GM21786 (cell line): ENCODE results near the gene TRIM14.
"Not testable (repeated sequence)": the region's sequence is repeated elsewhere in the genome, so short reads cannot be mapped to it uniquely, and the experiment has no call there.

Experiments used
- ATAC-seq: cut with Tn5 transposase; IDR thresholded peaks from one replicate; pipeline ENCODE4 v1.9.1; 2021; ENCODE audit not compliant: unreplicated experiment

Gene TRIM14

DNA sequence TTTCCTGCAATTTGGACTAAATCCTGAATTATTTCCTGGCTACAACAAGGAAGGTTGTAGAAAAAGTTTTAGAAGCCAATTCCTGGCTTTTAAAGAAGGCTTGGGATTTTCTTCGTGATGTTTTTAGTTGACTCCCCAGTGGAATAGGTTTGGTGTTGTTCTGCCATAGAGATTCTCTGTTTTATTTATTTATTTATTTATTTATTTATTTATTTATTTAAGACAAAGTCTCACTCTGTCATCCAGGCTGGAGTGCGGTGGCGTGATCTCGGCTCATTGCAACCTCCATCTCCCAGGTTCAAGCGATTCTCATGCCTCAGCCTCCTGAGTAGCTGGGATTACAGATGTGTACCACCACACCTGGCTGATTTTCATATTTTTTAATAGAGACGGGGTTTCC, 1.9 kb downstream of the TRIM14 start:
- not testable (repeated sequence) for ATAC-seq

DNA sequence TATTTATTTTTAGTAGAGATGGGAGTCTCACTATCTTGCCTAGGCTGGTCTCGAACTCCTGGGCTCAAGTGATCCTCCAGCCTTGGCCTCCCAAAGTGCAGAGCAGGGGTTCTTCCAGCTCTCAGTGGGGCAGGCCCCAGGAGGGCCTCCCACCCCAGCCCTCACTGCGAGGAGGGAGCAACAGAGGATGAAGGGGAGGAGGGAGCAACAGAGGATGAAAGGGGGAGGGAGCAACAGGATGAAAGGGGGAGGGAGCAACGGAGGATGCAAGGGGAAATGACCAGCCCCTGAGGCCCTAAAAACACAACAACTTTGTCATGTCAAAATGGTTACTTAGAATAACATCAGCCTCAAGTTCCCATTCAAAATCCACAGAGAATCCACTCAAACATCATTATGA, 10.0 kb downstream of the TRIM14 start:
- ATAC-seq = no peak

DNA sequence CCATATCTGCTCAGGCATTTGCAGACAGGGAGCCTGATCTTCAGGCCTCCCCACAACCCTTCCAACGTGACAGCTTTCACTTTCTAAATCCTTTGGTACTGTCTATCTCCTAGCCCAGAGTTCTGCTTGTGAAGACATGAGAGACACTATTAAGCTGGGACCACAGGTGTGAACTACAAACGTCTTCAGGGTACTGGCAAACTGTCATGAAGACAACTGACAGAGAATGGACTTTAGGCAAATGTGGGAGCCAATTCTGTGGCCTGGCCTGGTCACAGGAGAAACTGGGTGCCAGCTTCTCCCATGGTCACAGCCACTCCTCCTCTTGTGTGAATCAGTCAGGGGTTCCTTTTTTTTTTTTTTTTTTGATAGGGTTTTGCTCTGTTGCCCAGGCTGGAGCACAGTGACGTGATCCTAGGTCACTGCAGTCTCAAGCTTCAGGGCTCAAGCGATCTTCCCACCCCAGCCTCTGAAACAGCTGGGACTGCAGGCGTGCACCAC, 10.4 kb downstream of the TRIM14 start:
- ATAC-seq = peak; percentile 80

DNA sequence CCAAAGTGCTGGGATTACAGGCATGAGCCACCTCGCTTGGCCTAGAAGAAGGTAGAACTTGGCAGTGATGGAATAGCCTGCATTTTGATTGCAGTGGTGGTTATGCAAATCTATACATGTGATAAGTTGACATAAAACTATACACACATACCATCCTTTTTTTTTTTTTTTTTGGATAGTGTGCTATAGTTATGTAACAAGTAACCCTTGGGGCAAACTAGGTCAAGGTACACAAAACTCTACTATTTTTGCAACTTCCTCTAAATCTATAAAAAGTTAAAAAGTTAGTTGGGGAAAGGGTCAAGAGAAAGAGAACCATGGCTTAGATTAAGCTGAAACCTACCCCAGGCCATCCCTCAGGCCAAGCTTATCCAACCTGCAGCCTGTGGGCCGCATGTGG, 11.1 kb downstream of the TRIM14 start:
- no peak for ATAC-seq

DNA sequence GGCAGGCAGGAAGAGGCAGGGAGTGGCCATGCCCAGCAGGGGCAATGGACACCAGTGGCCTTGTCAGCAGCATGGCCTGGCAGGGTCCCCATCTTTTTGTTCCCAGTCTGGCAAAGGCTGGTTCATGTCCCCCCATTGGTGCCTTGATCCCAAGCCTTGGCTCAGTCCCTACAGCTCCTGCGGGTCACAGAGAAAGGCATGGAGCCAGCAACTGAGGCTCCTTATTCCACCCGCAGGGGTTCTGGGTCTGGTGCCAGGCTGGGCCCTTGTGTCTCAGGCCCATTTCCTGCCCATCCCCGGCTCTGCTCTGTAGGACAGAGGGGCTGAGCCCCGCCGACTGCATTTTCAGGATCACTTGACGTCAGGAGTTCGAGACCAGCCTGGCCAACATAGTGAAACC, 14.0 kb downstream of the TRIM14 start:
- no peak for ATAC-seq

DNA sequence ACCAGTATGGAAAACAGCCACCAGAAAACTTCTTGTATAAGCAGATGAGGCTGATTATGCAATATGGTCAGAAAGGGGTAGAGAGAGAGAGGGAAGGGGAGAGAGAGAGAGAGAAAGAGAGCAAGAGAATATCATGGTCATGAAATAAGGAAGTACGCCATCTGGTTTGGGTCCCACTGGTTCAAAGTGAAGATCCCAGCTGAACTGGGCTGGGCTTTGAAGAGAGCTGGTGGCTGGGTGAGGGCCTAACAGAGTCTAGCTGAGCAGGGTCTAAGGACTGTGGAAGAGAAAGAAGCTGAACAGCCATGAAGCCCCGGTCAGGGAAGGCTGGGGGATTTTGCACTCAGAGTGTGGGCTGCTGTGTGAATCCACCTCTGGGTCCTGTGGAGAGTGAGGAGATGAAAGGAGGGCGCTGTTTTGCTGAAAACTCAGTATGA, 14.6 kb downstream of the TRIM14 start:
- no peak for ATAC-seq

GRCh38 chr9:98101868-98102273, 17.2 kb downstream of the TRIM14 start:
- peak; percentile 97 for ATAC-seq

- ATAC-seq = no peak
Observed at GRCh38 chr9:98101416-98101815, 17.6 kb downstream of the TRIM14 start.

DNA sequence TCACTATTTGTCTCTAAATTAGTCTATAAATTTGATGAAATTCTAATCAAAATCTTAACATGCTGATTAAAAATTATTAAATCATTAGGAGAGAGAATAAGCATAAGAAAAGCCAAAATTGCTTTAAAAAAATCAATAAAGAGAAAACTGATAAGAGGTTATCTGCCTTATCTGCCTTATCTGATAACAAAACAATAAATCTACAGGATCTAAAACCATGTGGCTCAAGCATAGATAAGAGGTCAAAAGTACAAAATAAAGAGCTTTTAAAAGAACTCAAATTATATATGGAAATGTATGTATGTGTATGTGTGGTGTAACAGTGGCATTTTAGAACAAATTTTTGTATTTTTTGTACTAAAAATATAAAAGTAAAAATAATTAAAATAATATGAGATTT, 18.6 kb downstream of the TRIM14 start:
- no peak for ATAC-seq

- no peak for ATAC-seq
Observed at GRCh38 chr9:98099898-98100297, 19.1 kb downstream of the TRIM14 start.

DNA sequence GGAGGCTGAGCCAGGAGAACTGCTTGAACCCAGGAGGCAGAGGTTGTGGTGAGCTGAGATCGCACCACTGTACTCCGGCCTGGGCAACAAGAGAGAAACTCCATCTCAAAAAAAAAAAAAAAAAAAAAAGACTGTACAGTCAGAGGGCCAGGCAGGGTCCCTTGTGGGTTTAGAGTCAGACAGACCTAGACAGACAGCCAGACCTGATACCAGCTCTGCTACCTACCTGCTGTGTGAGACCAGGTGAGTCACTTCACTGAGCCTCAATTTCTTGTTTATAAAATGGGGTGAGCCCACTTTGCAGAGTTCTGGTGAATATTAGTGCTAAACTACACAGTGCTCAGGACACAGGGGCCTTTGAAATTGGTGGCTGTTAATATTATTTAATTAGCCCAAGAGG, 19.7 kb downstream of the TRIM14 start:
- ATAC-seq = no peak

DNA sequence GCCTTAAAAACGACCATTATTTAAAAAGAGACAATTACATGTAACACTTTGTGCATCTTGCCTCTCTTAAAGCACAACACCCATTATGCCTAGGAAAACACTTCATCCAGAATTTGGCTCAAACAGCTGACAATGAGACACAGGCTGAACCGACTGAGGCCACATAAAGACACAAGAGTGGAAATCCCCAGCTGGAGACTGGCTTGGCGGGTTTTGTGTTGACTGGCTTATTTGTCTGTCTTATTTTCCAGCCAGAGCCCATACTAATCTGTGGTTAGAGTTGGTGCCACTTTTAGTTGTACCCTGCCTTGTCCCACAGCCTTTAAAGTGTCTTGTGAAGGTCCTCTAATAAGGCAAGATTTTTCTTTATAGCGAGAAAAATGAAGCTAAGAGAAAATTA, 21.2 kb downstream of the TRIM14 start:
- no peak for ATAC-seq

GRCh38 chr9:98096091-98096490, 22.9 kb downstream of the TRIM14 start:
- ATAC-seq = no peak

- no peak for ATAC-seq
Observed at GRCh38 chr9:98095401-98095800, 23.6 kb downstream of the TRIM14 start.

GRCh38 chr9:98094851-98095250, 24.2 kb downstream of the TRIM14 start:
- no peak for ATAC-seq

- ATAC-seq = no peak
Observed at GRCh38 chr9:98094316-98094715, 24.7 kb downstream of the TRIM14 start.

GRCh38 chr9:98092613-98092931, 26.4 kb downstream of the TRIM14 start:
- ATAC-seq = no peak

GRCh38 chr9:98091735-98092612, 27.0 kb downstream of the TRIM14 start:
- ATAC-seq = no peak

DNA sequence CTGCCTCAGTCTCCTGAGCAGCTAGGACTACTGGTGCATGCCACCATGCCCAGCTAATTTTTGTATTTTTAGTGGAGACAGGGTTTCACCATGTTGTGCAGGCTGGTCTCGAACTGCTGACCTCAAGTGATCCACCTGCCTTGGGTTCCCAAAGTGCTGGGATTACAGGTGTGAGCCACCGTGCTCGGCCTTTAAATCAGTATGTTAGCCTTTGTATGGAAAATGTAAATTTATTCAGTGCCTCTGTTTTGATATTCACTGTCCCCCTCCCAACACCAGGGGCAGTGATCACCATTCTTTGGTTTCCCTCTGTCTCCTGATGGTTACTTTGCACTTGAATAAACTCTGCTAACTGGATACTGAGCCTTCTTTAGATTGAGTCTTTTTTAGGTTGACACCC, 28.3 kb downstream of the TRIM14 start:
- not testable (repeated sequence) for ATAC-seq

DNA sequence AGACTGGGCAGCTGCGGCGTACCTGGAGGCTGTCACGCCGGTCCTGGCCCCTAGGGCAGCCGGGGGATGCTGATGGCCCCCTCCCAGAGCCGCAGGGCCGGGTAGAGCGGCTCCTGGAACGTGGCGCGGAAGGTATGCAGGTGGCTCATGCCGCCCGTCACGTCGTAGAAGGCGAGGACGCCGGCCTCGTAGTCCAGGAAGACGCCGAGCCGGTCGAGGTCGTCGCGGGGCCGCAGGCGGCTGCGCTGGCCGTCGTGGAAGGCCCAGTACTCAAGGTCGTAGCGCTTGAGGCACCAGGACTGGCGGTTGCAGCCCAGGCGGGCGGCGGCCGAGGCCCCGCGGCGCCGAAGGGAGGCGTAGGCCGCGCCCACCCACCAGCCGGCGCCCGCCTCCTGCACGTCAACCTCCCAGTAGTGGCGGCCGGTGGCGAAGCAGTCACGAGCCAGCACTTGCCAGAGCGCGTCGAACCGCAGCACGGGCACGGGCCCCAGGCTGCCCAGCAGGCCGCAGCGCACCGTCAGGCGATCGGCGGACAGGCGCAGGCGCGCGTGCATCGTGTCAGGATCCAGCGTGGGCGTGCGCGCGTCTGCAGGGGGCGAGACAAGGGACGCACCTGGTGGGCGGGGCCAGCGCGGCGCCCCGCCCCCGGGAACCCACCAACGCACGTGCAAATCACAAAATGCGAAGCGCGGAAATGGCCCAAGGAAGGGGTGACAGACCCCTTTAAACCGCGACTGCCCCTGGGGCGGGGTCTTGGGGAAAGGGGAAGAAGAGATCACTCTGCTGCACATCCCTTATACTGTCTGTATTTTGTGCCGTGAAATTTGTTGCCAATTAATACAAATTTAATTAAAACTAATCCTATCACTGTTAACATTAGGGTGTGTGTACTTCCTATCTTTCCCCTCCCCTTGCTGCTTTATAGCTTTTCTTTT, 31.3 kb downstream of the TRIM14 start:
- no peak for ATAC-seq

- ATAC-seq = no peak
Observed at GRCh38 chr9:98086461-98086860, 32.6 kb downstream of the TRIM14 start.

- ATAC-seq = no peak
Observed at GRCh38 chr9:98085944-98086343, 33.1 kb downstream of the TRIM14 start.
